Measurements from ENCODE around the gene ZNF492.
"Not testable (repeated sequence)": the region's sequence is repeated elsewhere in the genome, so short reads cannot be mapped to it uniquely, and the experiment has no call there.

Gene ZNF492

DNA sequence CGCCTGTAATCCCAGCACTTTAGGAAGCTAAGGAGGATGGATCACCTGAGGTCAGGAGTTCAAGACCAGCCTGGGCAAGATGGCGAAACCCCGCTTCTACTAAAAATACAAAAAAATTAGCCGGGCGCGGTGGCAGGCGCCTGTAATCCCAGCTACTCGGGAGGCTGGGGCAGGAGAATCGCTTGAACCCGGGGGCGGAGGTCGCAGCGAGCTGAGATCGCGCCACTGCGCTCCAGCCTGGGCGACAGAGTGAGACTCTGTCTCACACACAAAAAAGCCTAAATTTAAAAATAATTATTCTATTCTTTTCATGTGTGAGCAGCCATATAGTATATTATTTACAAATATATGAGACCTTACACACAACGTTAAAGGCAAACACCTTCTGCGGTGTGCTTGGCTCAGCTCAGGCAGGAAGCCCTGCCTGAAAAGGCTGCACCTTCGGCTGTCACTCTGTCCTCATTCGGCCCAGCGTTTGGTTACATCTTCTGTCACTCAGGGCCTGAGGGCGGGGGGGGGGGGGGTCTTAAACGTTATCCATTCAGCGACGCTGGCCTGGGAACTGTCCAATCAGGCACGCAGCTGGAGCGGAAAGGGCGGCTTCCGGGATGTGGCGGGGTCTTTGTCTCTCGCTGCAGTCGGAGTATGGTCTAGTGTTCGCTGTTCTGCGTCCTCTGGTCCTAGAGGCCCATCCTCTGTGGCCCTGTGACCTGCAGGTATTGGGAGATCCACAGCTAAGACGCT is at the start of gene ZNF492:
Gene ZNF492, plus strand, starts transcription at position 619 of the 744 bp plus-strand sequence. CDS start 19,076 bp downstream, outside the sequence.
- DNase-seq (ENCODE audit: low read depth) = peak; percentile 65

GRCh38 chr19:22595422-22595821 is 38.7 kb upstream of the ZNF492 start:
- DNase-seq (ENCODE audit: low read depth) = no peak

- no peak for DNase-seq (ENCODE audit: low read depth)
Measured at GRCh38 chr19:22595918-22596341, 38.2 kb upstream of the ZNF492 start.

- no peak for DNase-seq (ENCODE audit: low read depth)
Measured at GRCh38 chr19:22600690-22601648, 33.2 kb upstream of the ZNF492 start.

DNA sequence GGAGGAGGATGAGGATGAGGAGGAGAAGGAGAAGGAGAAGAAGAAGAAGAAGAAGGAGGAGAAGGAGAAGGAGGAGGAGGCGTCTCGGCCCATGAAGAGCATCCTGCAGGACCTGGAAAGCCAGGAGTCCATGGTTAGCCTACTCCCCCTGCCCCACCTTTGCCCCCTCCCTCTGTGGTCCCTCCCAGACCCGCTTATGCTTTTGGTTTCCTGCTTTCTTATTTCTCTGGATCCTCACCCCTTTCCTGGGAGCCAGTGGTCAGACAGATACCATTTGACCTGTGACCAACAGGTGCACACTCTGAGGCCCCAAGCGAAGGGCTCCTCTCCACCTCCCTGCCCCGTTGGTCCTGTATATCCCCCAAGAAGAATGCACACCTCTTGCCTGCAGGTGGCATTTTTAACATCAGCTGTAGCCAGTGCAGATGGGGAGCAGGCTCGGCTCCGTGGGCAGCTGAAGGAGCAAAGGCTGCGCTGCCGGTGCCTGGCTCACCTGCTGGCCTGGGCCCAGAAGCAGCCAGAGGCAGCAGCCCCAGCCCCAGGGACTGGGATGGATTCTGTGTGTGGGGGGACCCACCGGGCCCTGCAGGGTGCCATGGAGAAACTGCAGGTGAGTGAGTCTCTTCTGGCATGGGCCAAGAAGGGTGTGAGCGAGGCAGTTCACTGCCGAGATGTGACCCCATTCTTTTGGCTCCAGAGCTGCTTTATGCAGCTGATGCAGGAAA is 32.1 kb upstream of the ZNF492 start:
- DNase-seq (ENCODE audit: low read depth) = no peak

DNA sequence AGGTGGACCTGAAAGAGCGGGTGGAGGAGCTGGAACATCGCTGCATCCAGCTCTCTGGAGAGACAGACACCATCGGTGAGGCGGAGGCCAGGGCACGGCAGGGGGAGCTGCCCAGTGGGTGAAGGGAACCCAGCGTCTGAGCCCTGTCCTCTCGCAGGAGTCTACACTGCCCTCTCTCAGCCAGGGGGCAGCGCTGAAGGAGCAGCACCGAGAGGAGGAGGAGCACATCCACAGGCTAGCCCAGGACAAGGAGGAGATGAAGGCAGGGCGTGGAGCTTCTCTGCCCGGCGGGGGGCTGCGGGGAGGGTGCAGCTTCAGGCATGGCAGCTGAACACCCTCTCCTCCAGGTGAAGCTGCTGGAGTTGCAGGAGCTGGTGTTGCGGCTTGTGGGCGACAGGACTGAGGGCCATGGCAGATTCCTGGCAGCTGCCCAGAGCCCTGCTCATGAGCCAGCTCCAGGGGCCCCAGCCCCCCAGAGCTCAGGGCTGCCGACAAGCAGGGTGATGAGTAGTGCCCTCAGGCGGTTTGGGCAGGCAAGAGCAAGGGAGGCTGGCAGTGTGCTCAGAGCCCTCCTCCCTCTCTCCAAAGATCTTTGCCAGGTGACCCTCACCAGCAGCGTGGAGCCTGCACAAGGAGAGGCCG is 31.4 kb upstream of the ZNF492 start:
- no peak for DNase-seq (ENCODE audit: low read depth)

GRCh38 chr19:22603518-22604440 is 30.3 kb upstream of the ZNF492 start:
- no peak for DNase-seq (ENCODE audit: low read depth)

DNA sequence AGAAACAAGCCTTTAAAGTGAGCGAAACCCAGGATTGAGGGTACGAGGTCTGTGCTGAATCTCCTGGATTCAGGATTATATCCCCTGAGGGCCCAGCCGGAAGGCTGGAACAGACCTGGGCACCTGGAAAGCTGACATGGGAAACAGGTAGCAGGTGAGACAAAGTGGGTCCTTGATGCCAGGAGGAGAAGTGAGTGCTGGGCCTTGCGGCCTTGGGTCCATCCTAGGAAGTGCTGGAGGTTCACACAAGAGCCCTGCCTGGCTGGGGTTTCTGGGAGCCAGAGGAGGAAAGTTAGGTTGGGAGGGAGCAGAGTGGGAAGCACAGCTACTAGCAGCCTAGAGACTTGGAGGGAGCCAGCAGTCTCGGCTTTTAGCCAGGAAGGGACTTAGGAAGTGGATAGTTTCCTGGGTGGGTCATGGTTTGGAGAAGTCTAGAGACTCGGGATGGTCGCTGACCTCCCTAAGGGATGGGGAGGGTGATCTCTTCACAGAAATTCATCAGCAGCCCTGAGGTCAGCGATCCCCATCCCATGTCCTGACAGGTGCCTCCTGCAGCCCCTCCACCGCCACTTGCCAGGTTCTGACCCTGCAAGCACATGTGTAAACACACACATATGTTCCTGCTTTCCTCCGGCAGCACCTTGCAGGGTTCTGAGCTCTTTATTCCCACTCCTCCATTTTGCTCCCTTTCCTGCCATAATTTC is 29.4 kb upstream of the ZNF492 start:
- DNase-seq (ENCODE audit: low read depth) = no peak

DNA sequence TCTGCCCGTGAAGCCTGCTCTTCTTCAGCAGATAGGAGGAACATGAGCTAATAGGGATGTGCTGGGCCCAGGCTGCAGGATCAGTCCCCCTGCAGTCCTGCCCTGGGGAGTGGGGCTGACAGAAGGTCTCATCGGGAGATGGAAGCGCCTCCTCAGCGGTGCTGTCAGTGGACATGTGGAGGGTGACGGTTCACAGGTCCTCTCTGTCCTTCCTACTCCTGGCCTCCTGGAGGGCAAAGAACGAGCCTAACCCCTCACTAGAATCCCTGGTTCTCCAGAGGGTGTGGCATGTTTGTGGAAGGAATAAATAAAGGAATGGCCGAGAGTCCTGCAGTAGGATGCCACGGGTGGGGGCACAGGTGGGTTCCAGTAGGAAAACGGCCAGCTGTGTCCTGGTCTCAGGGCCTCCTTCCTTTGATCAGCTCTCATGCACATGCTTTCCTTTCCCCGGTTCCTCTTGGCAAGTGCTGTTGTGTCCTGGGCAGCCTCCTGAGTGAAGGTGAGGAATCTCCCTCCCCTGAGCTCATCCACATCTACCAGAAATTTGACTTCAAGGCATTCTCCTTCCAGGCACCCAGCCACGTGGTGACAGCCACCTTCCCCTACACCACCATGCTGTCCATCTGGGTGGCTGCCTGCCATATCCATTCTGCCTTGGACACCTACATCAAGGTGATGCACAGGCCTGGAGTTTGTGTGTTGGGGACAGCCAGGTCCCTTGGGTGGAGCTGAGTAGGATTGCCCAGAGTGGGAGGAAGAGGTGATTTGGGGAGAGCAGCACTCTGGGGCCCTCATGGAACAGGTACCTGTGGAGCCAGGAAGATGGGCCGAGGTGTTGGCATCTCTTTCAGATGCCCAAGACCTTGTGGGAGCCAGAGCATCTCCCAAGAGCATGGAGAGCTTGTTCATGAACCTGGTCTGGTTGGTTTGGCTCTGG is 28.6 kb upstream of the ZNF492 start:
- DNase-seq (ENCODE audit: low read depth) = no peak

DNA sequence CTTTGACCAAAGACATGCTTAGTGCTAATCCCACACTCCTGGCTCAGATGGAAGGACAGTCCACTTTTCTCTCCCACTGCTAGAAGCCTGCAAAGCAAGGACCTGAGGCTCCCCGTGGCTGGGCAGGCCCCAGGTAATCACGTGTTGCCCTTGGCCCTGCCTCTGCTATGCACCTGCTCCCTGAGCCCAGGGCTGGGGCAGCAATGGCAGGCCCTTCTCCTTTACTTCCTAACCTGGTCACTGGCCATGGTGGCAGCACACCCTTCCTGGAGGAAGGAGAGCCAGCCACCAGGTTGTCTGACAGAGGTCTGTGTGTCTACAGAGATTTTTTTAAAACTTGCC is 27.9 kb upstream of the ZNF492 start:
- DNase-seq (ENCODE audit: low read depth) = no peak

DNA sequence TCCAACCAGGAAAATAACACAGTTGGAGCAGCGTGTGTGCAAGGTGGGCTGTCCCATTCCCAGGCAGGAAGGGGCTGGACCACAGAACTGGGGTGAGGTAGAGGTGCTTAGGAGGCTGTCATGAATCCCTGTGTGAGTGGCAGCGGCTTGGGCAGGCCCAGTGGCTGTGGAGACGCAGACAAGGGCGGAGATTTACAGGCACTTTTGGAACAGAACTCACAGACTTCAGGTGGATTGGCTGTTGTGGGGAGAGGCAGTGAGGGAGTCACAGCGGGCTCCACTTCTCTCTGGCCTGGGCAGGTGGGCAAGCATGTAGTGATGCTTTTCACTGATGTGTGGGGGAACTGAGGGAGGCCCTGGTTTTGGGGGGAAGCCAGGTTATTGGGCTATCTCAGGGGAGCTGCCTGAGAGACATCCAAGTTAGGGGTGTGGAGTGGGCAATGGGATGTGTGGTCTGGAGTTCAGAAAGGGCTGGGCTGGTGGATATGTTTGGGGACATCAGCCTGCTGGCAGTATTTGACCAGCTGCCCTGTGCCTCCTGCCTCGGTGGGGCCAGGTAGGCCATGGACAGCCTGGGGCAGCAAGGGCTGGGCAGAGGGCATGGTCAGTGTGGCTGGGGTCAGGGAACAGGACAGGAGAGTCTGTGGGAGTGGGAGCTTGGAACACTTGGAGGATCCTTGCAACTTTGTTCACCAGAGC is 27.0 kb upstream of the ZNF492 start:
- no peak for DNase-seq (ENCODE audit: low read depth)

DNA sequence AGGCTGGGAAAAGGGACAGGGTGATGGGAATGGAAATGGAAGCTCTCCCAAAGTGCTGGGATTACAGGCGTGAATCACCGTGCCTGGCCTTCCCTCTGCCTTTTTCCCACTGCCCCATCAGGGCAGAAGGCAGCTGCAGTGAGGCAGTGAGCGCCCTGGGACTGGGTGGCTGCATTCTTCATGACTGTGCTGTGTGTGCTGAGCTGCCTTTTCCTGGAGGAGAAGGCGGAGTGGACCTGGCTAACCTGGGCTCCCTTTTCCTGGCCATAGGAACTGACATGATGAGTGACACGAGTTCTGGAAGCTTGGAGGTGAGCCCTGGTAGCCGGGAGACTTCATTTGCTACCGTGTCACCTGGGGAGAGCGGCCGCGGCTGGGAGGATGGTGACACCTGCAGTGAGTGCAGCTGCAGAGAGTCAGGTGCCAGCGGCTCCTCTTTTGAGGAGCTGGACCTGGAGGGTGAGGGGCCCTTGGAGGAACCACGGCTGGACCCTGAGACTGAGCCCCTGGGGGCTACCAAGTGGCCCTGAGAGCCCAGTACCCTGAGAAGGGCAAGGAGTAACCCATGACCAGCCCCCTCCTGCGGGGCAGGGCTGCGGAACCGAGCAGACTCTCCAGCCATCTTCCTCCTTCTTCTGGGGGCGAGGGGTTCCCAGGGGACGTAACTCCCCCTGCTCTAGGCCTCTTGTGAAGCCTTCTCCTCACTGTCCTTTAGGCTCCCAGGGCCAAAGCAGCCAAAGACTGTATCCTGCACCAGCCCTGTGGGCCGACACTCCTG is 26.3 kb upstream of the ZNF492 start:
- no peak for DNase-seq (ENCODE audit: low read depth)

DNA sequence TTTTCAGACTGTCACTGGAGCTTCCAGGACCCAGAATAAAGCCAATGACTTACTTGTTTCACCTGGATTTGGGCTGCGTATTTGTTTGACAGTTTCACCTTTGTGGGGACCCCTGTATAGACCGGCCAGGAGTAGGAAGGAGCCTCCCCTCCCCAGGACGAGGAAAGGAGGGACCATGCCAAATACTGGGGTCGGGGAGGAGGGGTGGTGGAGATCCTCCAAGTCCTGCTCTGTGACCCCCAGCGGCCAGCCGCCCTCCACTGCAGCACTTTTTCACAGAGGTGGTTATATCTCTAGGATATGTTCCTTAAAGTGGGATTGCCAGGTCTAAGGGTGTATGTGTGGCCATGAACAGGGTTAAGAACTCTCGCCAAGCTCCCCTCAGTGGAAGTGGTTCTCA is 25.7 kb upstream of the ZNF492 start:
- DNase-seq (ENCODE audit: low read depth) = no peak

- DNase-seq (ENCODE audit: low read depth) = no peak
Measured at GRCh38 chr19:22609630-22610029, 24.5 kb upstream of the ZNF492 start.

DNA sequence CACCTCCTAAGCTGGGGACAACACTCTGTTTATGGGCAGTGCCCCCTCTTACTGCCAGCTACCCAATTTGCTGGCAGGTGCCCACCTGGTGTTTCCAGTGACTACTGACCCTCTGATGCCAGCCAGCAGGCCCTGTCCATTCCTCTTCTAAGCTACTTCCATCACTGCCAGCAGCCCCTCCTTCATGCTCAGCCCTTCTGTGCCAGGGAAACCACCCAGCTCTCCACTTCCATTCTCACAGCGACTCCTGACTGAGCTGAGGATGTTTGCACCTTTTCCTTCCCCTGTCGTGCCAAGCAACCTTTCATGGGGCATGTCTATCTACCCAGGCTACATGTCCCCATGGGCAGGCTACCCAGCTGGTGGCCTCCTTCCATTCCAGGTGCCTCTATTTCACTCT is 24.0 kb upstream of the ZNF492 start:
- no peak for DNase-seq (ENCODE audit: low read depth)

- DNase-seq (ENCODE audit: low read depth) = no peak
Measured at GRCh38 chr19:22612316-22612715, 21.8 kb upstream of the ZNF492 start.

GRCh38 chr19:22616659-22617058 is 17.5 kb upstream of the ZNF492 start:
- no peak for DNase-seq (ENCODE audit: low read depth)

DNA sequence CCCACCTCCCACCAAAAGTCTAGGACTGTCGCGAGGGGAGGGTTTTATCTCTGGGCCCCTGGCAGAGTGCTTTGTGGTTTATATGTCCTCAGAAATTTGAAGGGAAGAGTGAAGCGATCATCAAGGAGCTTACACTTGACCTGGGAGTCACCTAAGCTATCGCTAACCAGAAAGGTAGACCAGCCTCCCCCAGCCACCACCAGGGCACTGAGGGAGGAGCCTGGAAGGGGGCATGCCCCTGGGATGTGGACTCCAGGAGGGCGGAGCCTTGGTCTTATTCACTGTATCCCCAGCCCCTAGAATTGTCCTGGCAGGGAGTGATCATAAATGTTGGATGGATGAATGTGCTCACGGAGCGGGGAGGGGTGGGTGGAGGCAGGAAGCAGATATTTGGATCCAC is 16.9 kb upstream of the ZNF492 start:
- not testable (repeated sequence) for DNase-seq (ENCODE audit: low read depth)
